Glutamatergic neuron (in vitro differentiated cells): ENCODE measurements around the gene MFNG. TPM values are rescaled to one million over a fixed set of nuclear protein-coding genes. Genes with fewer than 3 reads are reported as not detected.

ENCODE experiments used
- DNase-seq: peaks from one replicate; pipeline ENCODE4 v3.0.0; 2022
- H3K27ac Mint-ChIP-seq: one replicate; pipeline ENCODE4 v1.8.0; 2020; ENCODE audit warnings: mild to moderate bottlenecking, mixed read lengths, inconsistent platforms; ENCODE audit not compliant: unreplicated experiment
- H3K27me3 Mint-ChIP-seq: one replicate; pipeline ENCODE4 v1.8.0; 2020; ENCODE audit warnings: mild to moderate bottlenecking, moderate library complexity, mixed read lengths, inconsistent platforms; ENCODE audit not compliant: unreplicated experiment
- H3K36me3 Mint-ChIP-seq: one replicate; pipeline ENCODE4 v1.8.0; 2020; ENCODE audit warnings: mild to moderate bottlenecking, mixed read lengths, inconsistent platforms; ENCODE audit not compliant: unreplicated experiment
- H3K4me1 Mint-ChIP-seq: one replicate; pipeline ENCODE4 v1.8.0; 2020; ENCODE audit warnings: mild to moderate bottlenecking, low read depth, mixed read lengths, inconsistent platforms; ENCODE audit not compliant: unreplicated experiment
- H3K4me3 Mint-ChIP-seq: one replicate; pipeline ENCODE4 v1.8.0; 2020; ENCODE audit warnings: mild to moderate bottlenecking, mixed read lengths, inconsistent platforms; ENCODE audit not compliant: unreplicated experiment
- H3K9me3 Mint-ChIP-seq: one replicate; pipeline ENCODE4 v1.8.0; 2020; ENCODE audit warnings: mild to moderate bottlenecking, moderate library complexity, mixed read lengths, inconsistent platforms; ENCODE audit not compliant: unreplicated experiment
- total RNA-seq: library from RNA; stranded (reverse); fragmentation: NEBNext Ultra II Directional; extraction: Animal tissue kit (Norgen Biotek cat#: 25700); gene quantifications from one replicate; pipeline ENCODE4 v1.2.1, GENCODE V29; 2021; ENCODE audit not compliant: unreplicated experiment
- TF ChIP-seq, protein P1 (sequence below): fragments of 200-600 bp; sonication (generic); IDR thresholded peaks from one replicate; pipeline ENCODE4 v1.5.0; 2021; ENCODE audit not compliant: partially characterized antibody, unreplicated experiment

The MFNG gene
- total RNA-seq, 1 donor from 2014 or later: 61.1 TPM

DNA sequence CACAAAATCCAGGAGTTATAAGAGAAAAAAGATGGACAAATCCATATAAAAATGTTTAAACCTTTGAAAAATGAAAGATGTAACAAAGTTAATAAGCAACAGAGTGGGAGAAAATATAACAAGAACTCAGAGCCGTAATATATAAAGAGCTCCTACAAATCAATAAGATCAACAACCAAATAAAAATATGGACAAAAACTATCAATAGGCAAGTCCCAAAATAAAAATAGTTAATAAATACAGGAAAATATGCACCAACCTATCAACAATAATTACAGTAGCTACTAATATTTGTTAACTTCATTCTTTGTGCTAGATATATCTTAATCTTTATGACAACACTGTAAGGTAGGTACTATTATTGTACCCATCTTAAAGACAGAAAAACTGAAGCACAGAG lies 30.3 kb upstream of the MFNG start:
- peaks cover 20% of the 10 kb centered on the region for H3K27me3 Mint-ChIP-seq
- peaks cover 6% of the 10 kb centered on the region for H3K4me1 Mint-ChIP-seq
- no peak for DNase-seq
- TF ChIP-seq, protein P1, sequence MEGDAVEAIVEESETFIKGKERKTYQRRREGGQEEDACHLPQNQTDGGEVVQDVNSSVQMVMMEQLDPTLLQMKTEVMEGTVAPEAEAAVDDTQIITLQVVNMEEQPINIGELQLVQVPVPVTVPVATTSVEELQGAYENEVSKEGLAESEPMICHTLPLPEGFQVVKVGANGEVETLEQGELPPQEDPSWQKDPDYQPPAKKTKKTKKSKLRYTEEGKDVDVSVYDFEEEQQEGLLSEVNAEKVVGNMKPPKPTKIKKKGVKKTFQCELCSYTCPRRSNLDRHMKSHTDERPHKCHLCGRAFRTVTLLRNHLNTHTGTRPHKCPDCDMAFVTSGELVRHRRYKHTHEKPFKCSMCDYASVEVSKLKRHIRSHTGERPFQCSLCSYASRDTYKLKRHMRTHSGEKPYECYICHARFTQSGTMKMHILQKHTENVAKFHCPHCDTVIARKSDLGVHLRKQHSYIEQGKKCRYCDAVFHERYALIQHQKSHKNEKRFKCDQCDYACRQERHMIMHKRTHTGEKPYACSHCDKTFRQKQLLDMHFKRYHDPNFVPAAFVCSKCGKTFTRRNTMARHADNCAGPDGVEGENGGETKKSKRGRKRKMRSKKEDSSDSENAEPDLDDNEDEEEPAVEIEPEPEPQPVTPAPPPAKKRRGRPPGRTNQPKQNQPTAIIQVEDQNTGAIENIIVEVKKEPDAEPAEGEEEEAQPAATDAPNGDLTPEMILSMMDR: no peak
- no peaks in the 10 kb centered on the region for H3K36me3 Mint-ChIP-seq
- peaks cover 10% of the 10 kb centered on the region for H3K9me3 Mint-ChIP-seq
- no peak overlapping the region for H3K4me3 Mint-ChIP-seq
- no peak overlapping the region for H3K27ac Mint-ChIP-seq

DNA sequence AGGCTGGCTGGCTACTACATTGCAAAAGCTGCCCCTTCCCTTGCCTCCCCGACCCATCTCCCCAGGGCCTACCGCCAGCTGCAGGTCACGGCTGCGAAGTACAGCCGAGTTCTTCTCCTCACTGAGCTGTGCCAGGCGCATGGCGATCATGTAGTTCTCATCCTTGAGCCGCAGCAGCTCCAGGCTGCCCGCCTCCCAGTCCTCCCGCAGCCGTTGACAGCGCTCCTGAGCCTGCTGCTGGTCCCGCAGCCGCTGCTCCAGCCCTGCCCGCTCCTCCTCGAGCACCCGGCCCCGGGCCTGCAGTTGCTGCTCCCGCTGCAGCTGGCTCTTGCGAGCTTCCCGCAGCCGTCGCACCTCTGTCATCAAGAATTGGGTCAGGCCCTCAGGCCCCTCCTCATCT lies 29.7 kb upstream of the MFNG start:
- DNase-seq: no peak
- Mint-ChIP-seq H3K27ac (no peak overlapping the region), H3K4me1 (peaks cover 6% of the 10 kb centered on the region), H3K36me3 (no peaks in the 10 kb centered on the region), H3K9me3 (peaks cover 8% of the 10 kb centered on the region), H3K27me3 (peaks cover 16% of the 10 kb centered on the region), H3K4me3 (no peak overlapping the region)
- TF ChIP-seq, protein P1: no peak

DNA sequence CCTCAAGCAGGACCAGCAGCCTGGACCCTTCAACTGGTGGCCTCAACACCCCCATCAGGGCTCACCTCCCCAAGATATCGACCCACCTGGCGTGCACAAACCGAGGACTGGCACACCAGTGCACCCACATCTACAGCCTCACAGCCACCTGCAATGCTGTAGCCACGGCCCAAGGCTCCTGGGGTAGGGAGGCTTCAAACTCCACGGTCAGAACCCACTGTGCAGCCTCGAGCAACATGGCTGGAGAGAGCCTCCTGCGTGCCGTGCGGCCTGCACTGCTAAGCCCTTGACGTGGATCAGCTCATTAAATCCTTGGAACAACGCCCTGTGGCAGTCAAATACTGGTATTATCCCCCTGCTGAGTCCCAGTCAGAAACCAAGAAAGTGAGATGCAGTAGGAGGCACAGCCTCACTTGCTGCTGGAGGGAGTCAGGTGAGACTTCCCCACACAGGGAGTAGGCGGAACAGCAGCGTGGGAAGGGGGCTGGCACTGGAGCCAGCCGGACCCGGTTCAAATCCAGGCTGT lies 28.4 kb upstream of the MFNG start:
- Mint-ChIP-seq H3K9me3 (peaks cover 3% of the 10 kb centered on the region), H3K4me3 (no peak overlapping the region), H3K36me3 (no peaks in the 10 kb centered on the region), H3K4me1 (peaks cover 6% of the 10 kb centered on the region), H3K27ac (no peak overlapping the region), H3K27me3 (peaks cover 9% of the 10 kb centered on the region)
- TF ChIP-seq, protein P1: no peak
- DNase-seq: no peak

DNA sequence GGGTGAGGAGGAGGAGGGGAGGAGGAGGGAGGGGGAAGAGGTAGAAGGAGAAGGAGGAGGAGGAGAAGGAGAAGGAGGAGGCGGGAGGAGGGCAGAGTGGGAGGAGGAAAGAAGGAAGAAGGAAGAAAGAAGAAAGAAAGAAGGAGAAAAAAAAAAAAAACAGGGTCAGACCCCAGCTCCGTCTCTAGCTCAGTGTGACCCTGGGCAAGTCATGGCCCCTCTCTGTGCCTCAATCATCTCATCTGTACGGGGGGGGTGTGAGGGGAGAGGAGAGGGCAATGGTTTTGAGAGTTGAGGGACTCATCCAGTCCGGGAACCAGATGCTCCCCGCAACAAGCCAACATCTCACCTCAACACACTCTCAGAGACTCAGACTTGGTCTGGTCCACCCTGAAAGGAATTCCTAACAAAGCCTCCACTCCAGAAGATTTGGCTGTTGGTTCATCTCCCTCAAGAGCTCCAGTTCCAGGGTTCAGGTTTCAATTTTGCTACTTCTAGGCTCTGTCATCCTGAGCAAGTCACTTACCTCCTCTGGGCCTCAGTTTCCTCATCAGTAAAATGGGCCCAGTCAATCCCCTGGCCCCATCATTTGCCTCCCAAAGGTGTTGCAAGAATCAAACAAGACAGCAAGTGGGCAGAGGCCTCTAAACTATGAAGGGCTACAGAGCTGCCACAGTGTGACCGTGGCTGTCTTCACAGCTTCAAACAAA lies 25.4 kb upstream of the MFNG start:
- DNase-seq: no peak
- H3K27ac Mint-ChIP-seq: no peak overlapping the region
- peaks cover 9% of the 10 kb centered on the region for H3K4me1 Mint-ChIP-seq

DNA sequence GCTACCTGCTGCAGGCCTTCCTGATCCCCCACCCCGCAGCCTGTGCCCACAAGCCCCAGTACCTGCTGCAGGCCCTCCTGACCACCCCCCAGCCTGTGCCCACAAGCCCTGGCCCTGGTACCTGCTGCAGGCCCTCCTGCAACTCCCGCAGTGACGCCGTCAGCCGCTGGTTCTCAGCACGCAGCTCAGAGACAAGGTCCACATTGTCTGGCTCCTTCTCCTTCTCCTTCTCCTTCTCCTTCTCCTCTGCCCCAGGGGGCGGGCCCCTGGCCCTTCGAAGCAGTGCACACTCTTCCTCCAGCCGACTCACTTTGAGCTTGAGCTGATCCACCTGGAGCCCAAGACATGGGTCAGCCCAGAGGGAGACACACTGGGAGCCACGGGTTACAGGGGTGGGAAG lies 23.9 kb upstream of the MFNG start:
- no peak for DNase-seq
- Mint-ChIP-seq H3K4me1 (peaks cover 9% of the 10 kb centered on the region), H3K9me3 (peaks cover 2% of the 10 kb centered on the region), H3K36me3 (no peaks in the 10 kb centered on the region), H3K27me3 (peaks cover 8% of the 10 kb centered on the region), H3K27ac (no peak overlapping the region), H3K4me3 (no peak overlapping the region)
- TF ChIP-seq, protein P1: no peak

More for the DNA sequence above, 25.4 kb upstream of the MFNG start:
- Mint-ChIP-seq H3K27me3 (peaks cover 8% of the 10 kb centered on the region), H3K4me3 (no peak overlapping the region), H3K36me3 (no peaks in the 10 kb centered on the region), H3K9me3 (peaks cover 2% of the 10 kb centered on the region)
- TF ChIP-seq, protein P1: no peak
